Activated T-cell treated with anti-CD3 and anti-CD28 coated beads for 4 hours (primary cell): ENCODE results near the gene CDK5.
A peak's percentile ranks its signal among the peaks of the same experiment; 100 is the strongest.
"Not testable (repeated sequence)": the region's sequence is repeated elsewhere in the genome, so short reads cannot be mapped to it uniquely, and the experiment has no call there.

Experiments used
- DNase-seq: peaks from one replicate; pipeline ENCODE4 v3.0.0-alpha.2; 2020

Gene CDK5

GRCh38 chr7:151031011-151031410 lies 26.7 kb downstream of the CDK5 start:
- DNase-seq = no peak

- DNase-seq = no peak
These were observed 28.7 kb downstream of the CDK5 start for GRCh38 chr7:151028948-151029501.

GRCh38 chr7:151028131-151028947 lies 29.4 kb downstream of the CDK5 start, which contains the start of gene ABCB8:
TSS of gene ABCB8 (plus strand) at chr7:151028450. CDS start at chr7:151028516, 66 bp downstream.
- DNase-seq = peak; percentile 98

GRCh38 chr7:151027728-151028130 lies 30.0 kb downstream of the CDK5 start:
- not testable (repeated sequence) for DNase-seq

- not testable (repeated sequence) for DNase-seq
These were observed 30.6 kb downstream of the CDK5 start for GRCh38 chr7:151026771-151027727.

GRCh38 chr7:151025924-151026671 lies 31.6 kb downstream of the CDK5 start:
- DNase-seq = no peak

GRCh38 chr7:151024435-151025056 lies 33.2 kb downstream of the CDK5 start, which contains the start of gene ATG9B:
TSS of gene ATG9B (minus strand) at chr7:151024494. CDS start at chr7:151024423, 71 bp downstream.
- no peak for DNase-seq

- no peak for DNase-seq
These were observed 34.5 kb downstream of the CDK5 start for GRCh38 chr7:151023232-151023631.

- DNase-seq = no peak
These were observed 37.5 kb downstream of the CDK5 start for GRCh38 chr7:151020231-151020630.

GRCh38 chr7:151019130-151019447 lies 38.6 kb downstream of the CDK5 start:
- DNase-seq = no peak

- no peak for DNase-seq
These were observed 39.1 kb downstream of the CDK5 start for GRCh38 chr7:151018421-151019129.

GRCh38 chr7:151017953-151018420 lies 39.7 kb downstream of the CDK5 start:
- peak; percentile 80 for DNase-seq

GRCh38 chr7:151017370-151017952 lies 40.2 kb downstream of the CDK5 start:
- no peak for DNase-seq

GRCh38 chr7:151016942-151017341 lies 40.8 kb downstream of the CDK5 start:
- no peak for DNase-seq

GRCh38 chr7:151016505-151016904 lies 41.2 kb downstream of the CDK5 start:
- DNase-seq = no peak

GRCh38 chr7:151015967-151016366 lies 41.7 kb downstream of the CDK5 start:
- no peak for DNase-seq

- no peak for DNase-seq
These were observed 42.7 kb downstream of the CDK5 start for GRCh38 chr7:151014950-151015349.

GRCh38 chr7:151013733-151014497 lies 43.8 kb downstream of the CDK5 start:
- peak; percentile 61 for DNase-seq

GRCh38 chr7:151013356-151013732 lies 44.4 kb downstream of the CDK5 start:
- DNase-seq = no peak

GRCh38 chr7:151012911-151013347 lies 44.8 kb downstream of the CDK5 start:
- no peak for DNase-seq
